ENCODE results near the gene PRDM12. TPM values are rescaled to one million over a fixed set of nuclear protein-coding genes. Genes with fewer than 3 reads are reported as not detected.
A peak's percentile ranks its signal among the peaks of the same experiment; 100 is the strongest.

Gene PRDM12
- total RNA-seq, 2 donors from 2014 or later = not detected

GRCh38 chr9:130693426-130694191 is 29.2 kb downstream of the PRDM12 start, which contains the start of gene EXOSC2:
Gene EXOSC2, plus strand, starts transcription at chr9:130693780. Its CDS starts 12 bp downstream, at chr9:130693792.
- Histone ChIP-seq H3K9me3 (no peaks in the 10 kb centered on the region), H3K36me3 (replicated peaks in 1 of 2; ENCODE audit: insufficient read depth in 1 of 2, low read depth in 2 of 2) (peaks cover 0 to under 1% of the 10 kb centered on the region in 2 donors), H3K27me3 (no peaks in the 10 kb centered on the region), H3K27ac (peak within 1 kb of the TSS in 3 of 4 donors; percentile 18 to 46 (median 22)), H3K4me3 (peak within 1 kb of the TSS; percentile 74 to 82), H3K4me1 (peaks cover 32% of the 10 kb centered on the region)
- 0% methylated on average over 12 to 40 of the region's 40 CpGs for WGBS, 2 donors
- ATAC-seq (peak; percentile 93), DNase-seq (peak; percentile 98 to 99 (median 99))
- TF ChIP-seq CTCF (IDR thresholded peaks at IDR 0.05) (no peak), POLR2A (IDR thresholded peaks at IDR 0.05) (peak in 2 of 3 donors; percentile 77 to 86)
- intact Hi-C loops (cut with DNase I) = no loop called here

GRCh38 chr9:130694205-130694604 is 29.8 kb downstream of the PRDM12 start:
- Histone ChIP-seq H3K27ac (peak overlapping the region in 2 of 4 donors; percentile 18 to 22), H3K4me3 (peak overlapping the region; percentile 74 to 82), H3K27me3 (no peaks in the 10 kb centered on the region), H3K36me3 (replicated peaks in 1 of 2; ENCODE audit: insufficient read depth in 1 of 2, low read depth in 2 of 2) (peaks cover 0 to 3% of the 10 kb centered on the region in 2 donors), H3K9me3 (no peaks in the 10 kb centered on the region), H3K4me1 (peaks cover 34% of the 10 kb centered on the region)
- TF ChIP-seq CTCF (IDR thresholded peaks at IDR 0.05) (no peak), POLR2A (IDR thresholded peaks at IDR 0.05) (no peak)
- ATAC-seq = no peak
- no peak for DNase-seq
- WGBS, 2 donors = 1 to 2% methylated on average over 8 of the region's 8 CpGs
- intact Hi-C loops (cut with DNase I) = no loop called here

GRCh38 chr9:130696139-130696650 is 31.8 kb downstream of the PRDM12 start:
- Histone ChIP-seq H3K27ac (no peak overlapping the region), H3K4me1 (peaks cover 37% of the 10 kb centered on the region), H3K9me3 (no peaks in the 10 kb centered on the region), H3K36me3 (replicated peaks in 1 of 2; ENCODE audit: insufficient read depth in 1 of 2, low read depth in 2 of 2) (peaks cover 0 to 4% of the 10 kb centered on the region in 2 donors), H3K27me3 (no peaks in the 10 kb centered on the region), H3K4me3 (no peak overlapping the region)
- 84 to 91% methylated on average over 4 of the region's 4 CpGs for WGBS, 2 donors
- DNase-seq (no peak), ATAC-seq (no peak)
- TF ChIP-seq CTCF (IDR thresholded peaks at IDR 0.05) = no peak
- TF ChIP-seq POLR2A (IDR thresholded peaks at IDR 0.05) = no peak
- intact Hi-C loops (cut with DNase I) = no loop called here

- TF ChIP-seq POLR2A (IDR thresholded peaks at IDR 0.05) = no peak
- TF ChIP-seq CTCF (IDR thresholded peaks at IDR 0.05) = no peak
- ATAC-seq (no peak), DNase-seq (no peak)
- peaks cover 0 to 10% of the 10 kb centered on the region in 2 donors for H3K36me3 ChIP-seq (replicated peaks in 1 of 2; ENCODE audit: insufficient read depth in 1 of 2, low read depth in 2 of 2)
- 94% methylated on average over 8 of the region's 8 CpGs for WGBS, 2 donors
- H3K27ac ChIP-seq = no peak overlapping the region
- H3K4me1 ChIP-seq = peaks cover 40% of the 10 kb centered on the region
- intact Hi-C loops (cut with DNase I) = no loop called here
- no peaks in the 10 kb centered on the region for H3K27me3 ChIP-seq
- no peaks in the 10 kb centered on the region for H3K9me3 ChIP-seq
- no peak overlapping the region for H3K4me3 ChIP-seq
Observed at GRCh38 chr9:130696996-130697395, 32.6 kb downstream of the PRDM12 start.
